Thymus (tissue), 11 donors: ENCODE data around the gene PAIP2. TPM values are rescaled to one million over a fixed set of nuclear protein-coding genes. Genes with fewer than 3 reads are reported as not detected.

Experiments used
- DNase-seq, 9 donors: peaks; one replicate each; pipeline ENCODE4 v3.0.0-alpha.2; 2013; ENCODE audit warnings: low spot score in 9 of 9, low read depth in 6 of 9, missing footprints in 1 of 9
- H3K27ac ChIP-seq, 2 donors: one replicate each; pipeline ENCODE4 v1.5.1; 2013; ENCODE audit warnings: control low read depth in 1 of 2, low read depth in 1 of 2, low read length in 1 of 2, mild to moderate bottlenecking in 1 of 2, moderate library complexity in 1 of 2
- H3K27me3 ChIP-seq, 2 donors: one replicate each; pipeline ENCODE4 v1.5.1; 2013; ENCODE audit warnings: low read length in 1 of 2; ENCODE audit not compliant: control insufficient read depth in 2 of 2, insufficient read depth in 1 of 2
- H3K36me3 ChIP-seq, 2 donors: one replicate each; pipeline ENCODE4 v1.5.1; 2013; ENCODE audit warnings: low read length in 1 of 2, mild to moderate bottlenecking in 1 of 2, moderate library complexity in 1 of 2; ENCODE audit not compliant: control insufficient read depth in 2 of 2, insufficient read depth in 2 of 2
- H3K4me1 ChIP-seq, 2 donors: one replicate each; pipeline ENCODE4 v1.5.1; 2013; ENCODE audit warnings: low read length in 2 of 2; ENCODE audit not compliant: control insufficient read depth in 2 of 2, insufficient read depth in 2 of 2
- H3K4me3 ChIP-seq, 2 donors: one replicate each; pipeline ENCODE4 v1.5.1; 2013; ENCODE audit warnings: low read length in 2 of 2, control low read depth in 1 of 2, mild to moderate bottlenecking in 1 of 2
- H3K9me3 ChIP-seq, 2 donors: one replicate each; pipeline ENCODE4 v1.5.1; 2013; ENCODE audit warnings: low read length in 1 of 2, mild to moderate bottlenecking in 1 of 2; ENCODE audit not compliant: control insufficient read depth in 2 of 2, insufficient read depth in 1 of 2
- WGBS: extraction: QIAGEN DNeasy Blood & Tissue Kit; methylation state at CpG from one replicate; pipeline ENCODE4 v1.1.7; 2013; 5-methylcytosine and 5-hydroxymethylcytosine counted together
- polyA plus RNA-seq: library from polyadenylated mRNA; stranded (reverse); fragments of 200-250 nt; gene quantifications from one replicate; pipeline ENCODE4 v1.2.3, GENCODE V29; 2013
- total RNA-seq: library from RNA; stranded (reverse); fragments of 120-200 nt; gene quantifications from one replicate; pipeline ENCODE4 v1.2.4, GENCODE V29; 2013
- donor health status: healthy.

PAIP2 gene
- total and polyA plus RNA-seq, 2 donors = 108 to 155 TPM

DNA sequence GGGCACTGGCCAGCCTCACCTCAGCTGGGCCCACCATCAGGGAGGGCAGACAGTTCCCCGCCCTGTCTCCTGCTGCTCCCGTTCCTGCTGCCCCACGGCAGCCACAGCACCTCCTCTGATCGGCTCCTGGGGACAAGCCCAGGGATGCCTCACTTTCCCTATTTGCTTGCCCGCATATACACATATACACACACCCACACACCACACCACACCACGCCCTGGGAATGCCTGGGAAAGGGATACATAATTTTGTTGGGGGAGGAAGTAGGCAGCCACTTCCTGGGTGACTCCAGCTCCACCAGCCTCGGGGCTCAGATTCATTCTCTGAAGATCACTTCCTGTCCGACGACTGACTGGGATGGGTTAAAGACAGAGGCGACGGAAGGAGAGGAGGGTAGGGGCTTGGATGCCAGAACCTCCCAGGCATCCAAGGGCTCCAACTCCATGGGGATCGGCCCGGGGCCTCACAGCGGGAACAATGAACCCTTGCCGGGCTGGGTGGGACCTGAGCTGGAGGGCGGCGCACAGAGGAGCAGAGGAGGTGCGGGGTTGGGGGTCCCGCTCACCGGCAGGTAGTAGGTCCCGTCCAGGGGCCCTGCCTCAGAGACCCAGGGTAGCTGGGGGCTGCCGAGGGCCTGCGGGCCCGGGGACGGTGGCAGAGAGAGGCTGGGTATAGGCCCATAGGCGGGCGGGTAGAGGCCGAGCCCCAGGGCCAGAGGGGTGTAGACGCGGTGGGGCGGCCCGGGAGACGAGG lies 50.1 kb downstream of the PAIP2 start:
- Histone ChIP-seq H3K4me3 (peak overlapping the region; percentile 55 to 79), H3K27me3 (peaks cover 0 to 38% of the 10 kb centered on the region in 2 donors), H3K9me3 (peaks cover 0 to 5% of the 10 kb centered on the region in 2 donors), H3K36me3 (peaks cover 0 to 20% of the 10 kb centered on the region in 2 donors), H3K27ac (peak overlapping the region; percentile 78 to 100), H3K4me1 (peaks cover 35 to 89% of the 10 kb centered on the region in 2 donors)
- peak in 3 of 9 donors; percentile 45 to 76 (median 49) for DNase-seq
- WGBS = 9% methylated on average over 33 of the region's 33 CpGs

DNA sequence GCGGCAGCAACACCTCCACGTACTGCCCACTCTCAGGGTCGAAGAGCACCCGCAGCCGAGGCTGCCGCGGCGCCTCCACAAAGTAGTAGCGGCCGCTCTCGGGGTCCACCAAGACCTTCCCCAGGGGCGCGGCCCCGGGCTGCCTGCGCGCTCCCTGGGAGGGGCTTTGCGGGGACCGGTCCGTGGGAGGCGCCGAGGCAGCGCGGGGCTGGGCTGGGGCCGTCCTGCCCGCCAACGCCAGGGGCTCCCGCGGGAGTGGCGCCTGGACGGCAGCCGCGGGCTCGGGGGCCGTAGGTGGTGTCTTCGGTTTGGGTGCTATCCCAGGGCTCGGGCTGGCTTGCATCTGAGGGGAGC lies 50.6 kb downstream of the PAIP2 start:
- Histone ChIP-seq H3K27ac (peak overlapping the region; percentile 76 to 100), H3K36me3 (peaks cover 0 to 18% of the 10 kb centered on the region in 2 donors), H3K27me3 (peaks cover 0 to 38% of the 10 kb centered on the region in 2 donors), H3K4me3 (peak overlapping the region; percentile 55 to 79), H3K4me1 (peaks cover 35 to 86% of the 10 kb centered on the region in 2 donors), H3K9me3 (peaks cover 0 to 5% of the 10 kb centered on the region in 2 donors)
- WGBS = under 1% methylated on average over 36 of the region's 36 CpGs
- peak in 1 of 9 donors; percentile 27 for DNase-seq

DNA sequence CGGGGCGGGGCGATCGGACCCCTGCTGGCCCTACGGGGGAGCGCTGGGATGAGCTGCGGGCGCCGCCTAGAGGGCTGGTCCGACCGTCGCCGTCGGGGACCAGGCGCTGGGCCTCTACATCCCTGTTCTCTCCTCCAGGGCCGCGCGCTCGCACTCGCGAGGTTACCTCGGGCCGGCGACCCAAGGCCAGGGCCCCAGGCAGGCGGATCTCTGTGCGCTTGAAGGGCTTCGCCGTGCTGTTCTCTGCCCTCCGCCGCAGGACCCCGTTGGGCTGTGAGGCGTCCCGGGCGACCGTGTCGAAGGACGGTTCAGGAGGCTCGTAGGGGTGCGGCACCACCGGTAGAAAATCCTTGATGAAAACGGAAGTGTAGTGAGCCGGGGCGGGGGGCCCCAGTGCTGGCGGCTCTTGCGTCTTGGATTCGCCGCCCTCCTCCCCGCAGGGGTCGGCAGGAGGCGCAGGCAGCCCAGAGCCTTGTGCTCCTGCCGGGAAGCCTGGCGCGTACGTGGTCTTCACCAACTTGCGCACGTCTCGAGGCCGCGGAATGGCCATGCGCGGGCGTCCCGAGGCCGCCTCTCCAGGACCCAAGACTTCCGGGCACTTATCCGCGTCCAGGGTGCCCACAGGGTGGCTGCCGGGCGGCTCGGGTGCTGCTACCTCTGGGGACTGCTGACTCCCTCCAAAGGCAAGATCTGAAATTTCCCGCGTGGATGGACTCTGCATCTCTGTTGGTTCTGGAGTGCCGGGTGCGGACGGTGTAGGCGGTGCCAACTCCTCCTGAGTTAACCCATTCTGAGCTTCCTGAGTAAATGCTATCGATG lies 51.2 kb downstream of the PAIP2 start:
- Histone ChIP-seq H3K9me3 (peaks cover 0 to 5% of the 10 kb centered on the region in 2 donors), H3K4me1 (peaks cover 35 to 80% of the 10 kb centered on the region in 2 donors), H3K27ac (peak overlapping the region; percentile 76 to 100), H3K27me3 (peaks cover 0 to 38% of the 10 kb centered on the region in 2 donors), H3K36me3 (peaks cover 0 to 14% of the 10 kb centered on the region in 2 donors), H3K4me3 (peak overlapping the region; percentile 55 to 79)
- DNase-seq = peak in 7 of 9 donors; percentile 65 to 92 (median 83)
- under 1% methylated on average over 77 of the region's 77 CpGs for WGBS

DNA sequence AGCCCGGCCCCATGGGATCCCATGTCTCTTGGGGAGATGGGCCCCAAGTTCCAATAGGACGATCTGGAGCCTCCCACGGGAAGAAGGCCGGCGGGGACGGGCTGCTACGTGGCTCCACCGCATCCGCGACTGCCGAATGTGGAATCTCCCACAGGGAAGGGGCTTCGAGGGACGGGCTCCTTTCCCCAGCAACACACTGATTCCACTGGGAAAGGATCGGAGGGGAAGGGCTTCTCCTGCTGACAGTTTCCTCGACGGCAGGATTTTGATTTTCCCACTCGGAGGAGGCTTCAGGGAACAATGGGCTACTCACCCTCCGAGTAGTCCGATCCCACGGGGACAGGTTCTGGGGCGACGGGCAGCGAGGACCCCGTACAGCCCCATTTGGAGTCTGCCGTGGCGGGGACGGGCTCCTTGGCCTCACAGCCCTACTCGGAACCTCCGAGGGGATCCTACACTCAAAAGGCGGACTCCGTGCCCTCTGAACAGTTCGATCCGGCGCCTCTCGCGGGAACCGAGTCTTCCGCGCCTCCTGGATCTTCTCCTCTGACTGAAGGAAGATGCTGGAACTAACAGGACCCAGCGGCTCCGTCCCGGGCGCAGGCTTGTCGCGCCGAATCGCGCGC lies 52.0 kb downstream of the PAIP2 start:
- H3K9me3 ChIP-seq = peaks cover 0 to 5% of the 10 kb centered on the region in 2 donors
- H3K27ac ChIP-seq = peak overlapping the region in 1 of 2 donors; percentile 100
- H3K27me3 ChIP-seq = peaks cover 0 to 38% of the 10 kb centered on the region in 2 donors
- no peak for DNase-seq
- H3K36me3 ChIP-seq = peaks cover 0 to 11% of the 10 kb centered on the region in 2 donors
- 6% methylated on average over 49 of the region's 49 CpGs for WGBS
- peaks cover 35 to 73% of the 10 kb centered on the region in 2 donors for H3K4me1 ChIP-seq
- H3K4me3 ChIP-seq = peak overlapping the region; percentile 55 to 79

DNA sequence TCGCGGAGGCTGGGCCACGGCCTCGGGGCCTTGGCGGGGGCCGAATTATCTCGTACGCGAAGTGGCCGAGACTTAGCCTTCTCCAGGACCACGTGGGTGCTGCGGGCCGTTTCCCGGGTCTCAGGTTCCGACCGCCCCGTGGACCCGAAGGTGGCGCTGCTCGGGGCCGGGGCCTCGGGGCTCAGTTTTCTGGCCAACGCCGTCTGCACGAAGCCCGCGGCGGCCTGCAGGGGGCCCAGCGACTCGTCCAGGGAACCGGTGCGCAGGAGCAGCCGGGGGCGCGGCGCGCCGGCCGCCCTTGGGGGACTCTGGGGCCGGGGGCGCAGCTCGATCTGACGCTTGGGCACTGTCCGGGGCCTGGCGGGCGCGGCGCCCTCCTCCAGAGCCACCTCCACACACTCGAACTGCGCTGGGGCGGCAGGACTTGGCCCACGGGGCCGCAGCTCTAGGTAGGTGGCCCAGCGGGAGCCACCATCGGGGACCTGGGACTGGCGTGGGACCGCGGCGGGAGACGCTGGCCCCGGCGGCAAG lies 52.5 kb downstream of the PAIP2 start:
- Histone ChIP-seq H3K27ac (no peak overlapping the region), H3K36me3 (peaks cover 0 to 8% of the 10 kb centered on the region in 2 donors), H3K9me3 (peaks cover 0 to 5% of the 10 kb centered on the region in 2 donors), H3K4me3 (peak overlapping the region; percentile 55 to 79), H3K27me3 (peaks cover 0 to 38% of the 10 kb centered on the region in 2 donors), H3K4me1 (peaks cover 35 to 67% of the 10 kb centered on the region in 2 donors)
- peak in 2 of 9 donors; percentile 36 to 63 for DNase-seq
- WGBS = 9% methylated on average over 62 of the region's 62 CpGs

DNA sequence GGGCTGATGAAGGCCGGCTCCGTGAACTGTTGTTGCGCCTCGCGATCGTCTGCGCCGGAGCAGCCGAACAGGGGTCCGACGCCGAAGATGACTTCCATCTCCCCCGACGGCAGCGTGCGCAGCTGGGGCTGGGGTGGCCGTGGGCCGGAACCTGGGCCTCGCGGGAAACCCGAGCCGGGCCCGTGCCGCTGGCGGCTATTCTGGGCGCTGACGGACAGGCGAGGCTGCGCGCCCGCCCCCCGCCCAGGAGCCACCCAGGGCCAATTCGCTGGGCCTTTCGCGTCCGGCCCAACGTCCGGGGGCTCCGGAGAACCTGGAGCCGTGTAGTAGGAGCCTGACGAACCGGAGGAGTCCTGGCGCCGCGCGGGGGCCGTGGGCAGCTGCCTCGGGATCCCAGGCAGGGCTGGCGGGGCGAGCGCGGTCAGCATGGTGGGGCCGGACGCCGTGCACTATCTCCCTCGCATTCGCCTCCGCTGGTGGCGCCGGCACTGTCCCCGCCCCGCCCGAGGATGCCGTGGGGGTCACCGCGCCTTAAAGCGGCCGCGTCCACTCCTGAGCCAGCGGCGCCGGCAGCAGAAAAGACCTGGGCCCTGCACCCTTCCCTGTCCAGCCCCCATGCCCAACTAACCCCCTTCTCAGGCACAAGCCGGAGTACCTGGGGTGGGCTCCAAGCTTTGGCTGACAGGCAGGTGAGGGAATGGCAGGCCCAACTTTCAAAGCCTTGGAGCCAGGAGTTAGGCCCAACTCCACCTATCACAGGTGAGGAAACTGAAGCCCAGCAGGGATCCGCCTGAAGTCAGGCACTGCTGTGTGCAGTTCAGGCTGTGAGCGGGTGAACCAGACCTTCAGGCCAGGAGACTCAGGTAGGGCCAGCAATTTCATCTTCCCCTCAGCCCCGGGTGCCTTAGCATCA lies 53.3 kb downstream of the PAIP2 start, which contains the start of gene PROB1:
Gene PROB1, minus strand, starts transcription at position 451 of the 913 bp plus-strand sequence. Its CDS starts 23 bp downstream, at position 428.
- H3K27ac ChIP-seq = no peak within 1 kb of the TSS
- peak within 1 kb of the TSS; percentile 55 to 79 for H3K4me3 ChIP-seq
- H3K27me3 ChIP-seq = peaks cover 0 to 38% of the 10 kb centered on the region in 2 donors
- WGBS = 83% methylated on average over 76 of the region's 76 CpGs
- no peak for DNase-seq
- H3K4me1 ChIP-seq = peaks cover 34 to 60% of the 10 kb centered on the region in 2 donors
- H3K36me3 ChIP-seq = peaks cover 0 to 7% of the 10 kb centered on the region in 2 donors
- H3K9me3 ChIP-seq = peaks cover 0 to 5% of the 10 kb centered on the region in 2 donors

DNA sequence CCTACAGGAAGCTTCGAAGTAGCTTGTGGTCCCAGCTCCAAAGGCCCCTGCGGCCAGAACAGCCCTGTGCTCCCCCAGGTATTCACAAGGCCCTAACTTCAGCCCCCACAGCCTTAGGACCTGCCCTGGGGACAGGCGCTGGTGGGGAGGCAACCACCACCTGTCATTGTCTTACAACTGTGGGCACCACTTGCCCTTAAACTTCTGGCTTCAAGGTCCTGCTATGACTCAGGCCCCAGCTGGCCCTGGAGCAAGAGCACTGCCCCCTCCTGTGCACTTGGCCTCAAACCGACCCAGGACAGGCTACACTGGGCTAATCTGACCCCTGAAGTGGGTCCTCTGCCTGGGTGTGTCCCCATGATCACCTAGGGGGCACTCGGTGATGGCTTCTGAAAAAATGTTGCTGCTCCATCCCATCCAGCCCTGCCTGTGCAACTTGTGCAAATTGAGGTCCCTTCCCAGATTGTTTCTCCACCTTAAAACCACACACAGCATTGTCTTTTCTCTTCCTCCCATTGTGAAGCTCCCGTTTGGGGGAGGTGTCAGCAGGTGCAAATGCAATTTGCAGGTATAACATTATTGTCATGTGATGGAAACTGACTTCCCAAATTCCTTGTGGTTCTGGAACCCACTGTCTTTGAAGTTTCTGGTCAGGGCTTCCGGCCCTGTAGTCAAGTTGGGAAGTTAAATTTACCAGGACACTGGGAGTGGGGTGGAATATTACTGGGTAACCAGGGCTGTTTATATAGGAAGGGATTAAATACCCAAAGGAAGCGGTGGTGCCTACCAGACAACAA lies 54.4 kb downstream of the PAIP2 start:
- peaks cover 0 to 38% of the 10 kb centered on the region in 2 donors for H3K27me3 ChIP-seq
- WGBS = 88% methylated on average over 8 of the region's 8 CpGs
- no peak for DNase-seq
- peaks cover 0 to 5% of the 10 kb centered on the region in 2 donors for H3K9me3 ChIP-seq
- no peak overlapping the region for H3K4me3 ChIP-seq
- peaks cover 23 to 49% of the 10 kb centered on the region in 2 donors for H3K4me1 ChIP-seq
- peaks cover 0 to 7% of the 10 kb centered on the region in 2 donors for H3K36me3 ChIP-seq
- H3K27ac ChIP-seq = no peak overlapping the region
